MM.1S (cell line): ENCODE data around the gene BTRC.

Source experiments
- EZH2 ChIP-seq: fragments of 300-600 bp; sonication (generic); optimal IDR thresholded peaks from 2 replicates; pipeline ENCODE3; 2017; ENCODE audit warnings: low read depth, mild to moderate bottlenecking, antibody characterized with exemption, low read length, mixed read lengths
- TF ChIP-seq, protein P1 (sequence below): fragments of 300-600 bp; sonication (generic); IDR thresholded peaks from 2 replicates; pipeline ENCODE4 v1.5.1; 2016; ENCODE audit warnings: antibody characterized with exemption, low read length, mixed read lengths

DNA sequence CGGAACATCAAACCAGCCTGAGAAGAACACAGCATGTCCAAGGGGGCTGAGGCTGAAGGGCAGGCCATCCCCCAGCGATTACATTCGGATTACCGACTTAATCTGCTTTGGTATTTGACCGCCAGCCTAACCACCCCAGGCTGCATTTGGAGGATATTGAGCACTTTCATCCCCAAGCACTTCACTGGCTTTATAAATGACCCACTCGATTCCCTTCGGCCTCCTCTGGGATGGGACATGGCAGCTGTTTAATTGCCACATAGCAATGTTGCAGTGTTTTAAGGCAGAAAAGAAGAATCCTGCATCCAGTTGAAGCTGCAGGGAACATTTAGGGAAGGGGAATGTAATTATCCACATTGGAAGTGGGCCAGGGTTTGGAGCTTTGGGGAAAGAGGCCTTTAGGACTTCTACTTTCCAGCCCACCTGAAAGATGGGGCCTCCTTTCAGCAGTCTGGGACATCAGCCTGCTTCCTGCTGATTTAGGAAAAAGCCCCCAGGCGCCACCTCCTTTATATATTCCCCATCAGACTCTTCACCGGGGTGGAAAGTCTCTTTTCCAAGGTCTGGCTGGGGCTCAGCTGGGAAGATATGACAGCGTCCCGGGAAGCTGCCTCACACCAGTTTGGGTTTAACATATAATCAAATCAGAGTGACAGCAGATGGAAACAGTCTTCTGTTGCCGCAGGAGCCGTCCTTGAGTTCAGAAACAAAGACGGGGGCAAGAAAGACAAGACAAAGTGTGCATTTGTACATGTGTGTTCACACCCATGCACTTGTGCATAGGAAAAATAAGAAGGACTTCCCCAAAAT is 243.3 kb downstream of the BTRC start:
- TF ChIP-seq, protein P1, sequence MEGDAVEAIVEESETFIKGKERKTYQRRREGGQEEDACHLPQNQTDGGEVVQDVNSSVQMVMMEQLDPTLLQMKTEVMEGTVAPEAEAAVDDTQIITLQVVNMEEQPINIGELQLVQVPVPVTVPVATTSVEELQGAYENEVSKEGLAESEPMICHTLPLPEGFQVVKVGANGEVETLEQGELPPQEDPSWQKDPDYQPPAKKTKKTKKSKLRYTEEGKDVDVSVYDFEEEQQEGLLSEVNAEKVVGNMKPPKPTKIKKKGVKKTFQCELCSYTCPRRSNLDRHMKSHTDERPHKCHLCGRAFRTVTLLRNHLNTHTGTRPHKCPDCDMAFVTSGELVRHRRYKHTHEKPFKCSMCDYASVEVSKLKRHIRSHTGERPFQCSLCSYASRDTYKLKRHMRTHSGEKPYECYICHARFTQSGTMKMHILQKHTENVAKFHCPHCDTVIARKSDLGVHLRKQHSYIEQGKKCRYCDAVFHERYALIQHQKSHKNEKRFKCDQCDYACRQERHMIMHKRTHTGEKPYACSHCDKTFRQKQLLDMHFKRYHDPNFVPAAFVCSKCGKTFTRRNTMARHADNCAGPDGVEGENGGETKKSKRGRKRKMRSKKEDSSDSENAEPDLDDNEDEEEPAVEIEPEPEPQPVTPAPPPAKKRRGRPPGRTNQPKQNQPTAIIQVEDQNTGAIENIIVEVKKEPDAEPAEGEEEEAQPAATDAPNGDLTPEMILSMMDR, result no peak
- no peak for TF ChIP-seq EZH2
